ENCODE data around the gene ADIPOR2.

The ADIPOR2 gene

GRCh38 chr12:1800401-1801302 is 109.8 kb downstream of the ADIPOR2 start:
- no peak for DNase-seq

DNA sequence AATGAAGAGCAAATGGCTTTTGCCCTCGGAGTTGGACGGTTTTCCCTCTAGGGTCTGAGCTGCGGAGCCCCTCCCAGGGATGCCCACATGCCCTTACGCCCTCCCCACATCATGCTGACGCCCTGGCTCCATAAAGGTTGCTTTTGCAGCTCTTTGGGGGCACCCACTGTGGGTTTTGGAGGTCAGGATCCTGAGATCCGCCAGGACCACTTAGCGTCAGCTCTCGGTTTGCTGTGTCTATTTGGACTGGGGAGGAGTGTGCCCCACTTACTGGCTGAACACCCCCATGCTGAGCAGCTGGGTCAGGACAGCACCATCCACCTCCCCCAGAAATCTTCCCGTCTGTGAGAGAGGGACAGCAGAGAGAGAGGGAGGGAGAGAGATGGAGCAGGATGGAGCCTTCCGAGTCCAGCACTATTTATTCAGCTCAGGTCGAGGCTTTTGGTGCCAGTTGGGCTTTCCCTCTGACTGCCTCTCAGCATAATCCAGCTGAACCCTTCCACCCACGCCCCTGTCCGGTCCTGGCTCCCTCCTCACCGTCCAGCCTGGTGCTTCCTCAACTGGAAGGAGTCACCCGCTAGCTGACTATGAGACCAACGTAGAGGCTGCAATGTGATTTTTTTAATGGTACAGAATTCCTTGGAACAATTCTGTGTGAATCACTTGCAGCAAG is 110.6 kb downstream of the ADIPOR2 start:
- DNase-seq: no peak

GRCh38 chr12:1803736-1804135 is 112.9 kb downstream of the ADIPOR2 start:
- DNase-seq: no peak

GRCh38 chr12:1804545-1805332 is 113.9 kb downstream of the ADIPOR2 start:
- DNase-seq: peak; percentile 77

- no peak for DNase-seq
These were observed 114.7 kb downstream of the ADIPOR2 start for GRCh38 chr12:1805441-1806081.

- DNase-seq: no peak
These were observed 115.6 kb downstream of the ADIPOR2 start for GRCh38 chr12:1806301-1807086.

DNA sequence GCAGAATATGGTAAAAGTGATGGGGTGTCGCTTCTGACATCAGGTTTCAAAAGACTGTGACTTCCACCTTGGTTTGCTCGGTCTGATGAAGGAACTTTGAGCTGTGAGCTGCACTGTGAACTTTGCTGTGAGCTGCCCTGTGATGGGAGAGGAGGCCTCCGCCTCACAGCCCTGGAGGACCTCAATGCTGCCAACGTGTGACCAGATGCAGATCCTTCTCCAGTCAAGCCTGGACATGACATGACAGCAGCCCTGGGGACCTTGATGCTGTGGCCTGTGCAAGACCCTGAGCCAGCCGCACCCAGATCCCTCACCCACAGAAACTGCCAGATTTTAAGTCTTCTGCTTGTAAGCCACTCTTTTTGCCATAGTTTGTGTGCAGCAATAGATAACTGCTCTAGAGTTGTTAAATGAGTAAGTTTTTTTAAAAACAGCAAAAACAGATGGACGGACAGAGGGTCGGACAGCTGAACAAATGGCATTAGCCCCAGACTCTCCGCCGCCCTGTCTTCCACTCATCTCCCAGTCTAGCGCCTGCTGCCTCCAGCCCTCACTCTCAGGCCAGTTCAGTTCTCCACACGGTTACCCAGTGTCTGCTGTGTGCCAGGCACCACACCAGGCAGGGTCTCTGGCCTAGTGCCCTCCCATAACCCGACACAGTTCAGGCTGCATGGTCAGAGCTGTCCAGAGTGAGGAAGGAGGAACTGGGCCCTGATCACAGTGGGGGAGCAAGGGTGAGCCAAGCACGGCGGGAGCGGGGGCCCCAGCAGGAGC is 116.4 kb downstream of the ADIPOR2 start:
- DNase-seq: no peak

- no peak for DNase-seq
These were observed 117.3 kb downstream of the ADIPOR2 start for GRCh38 chr12:1808036-1808797.

DNA sequence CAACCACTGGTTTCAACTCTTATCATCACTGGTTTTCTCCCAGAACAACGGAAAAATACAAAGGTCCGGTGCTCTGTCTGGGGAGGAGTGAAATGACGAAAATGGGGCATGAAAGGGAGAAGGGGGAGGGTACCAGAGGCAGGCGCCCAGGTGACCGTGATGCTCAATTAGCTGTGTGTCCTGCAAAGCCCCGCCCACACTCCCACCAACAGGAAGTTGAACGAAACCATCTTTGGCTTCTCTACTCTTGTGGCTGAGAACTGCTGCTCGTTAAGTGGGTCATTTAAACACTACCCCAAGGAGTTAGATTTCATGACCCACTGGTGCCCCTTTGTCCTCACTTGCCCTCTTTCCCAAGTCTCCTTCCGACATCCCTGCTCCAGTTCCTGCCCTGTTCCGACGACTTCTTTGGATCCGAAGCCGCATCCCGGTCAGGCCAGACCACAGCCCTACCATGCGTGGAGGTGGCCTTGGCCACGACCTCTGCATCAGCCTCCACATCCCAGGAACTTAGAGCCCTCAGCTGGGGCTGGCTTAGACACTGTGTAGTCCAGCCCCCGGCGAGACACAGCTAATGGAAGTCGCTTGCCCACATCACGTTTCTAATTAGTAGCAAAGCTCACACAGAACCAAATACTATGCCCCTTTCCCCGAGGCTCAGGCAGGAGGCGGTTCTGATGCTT is 118.1 kb downstream of the ADIPOR2 start:
- no peak for DNase-seq

GRCh38 chr12:1809591-1810190 is 118.8 kb downstream of the ADIPOR2 start:
- DNase-seq: no peak

DNA sequence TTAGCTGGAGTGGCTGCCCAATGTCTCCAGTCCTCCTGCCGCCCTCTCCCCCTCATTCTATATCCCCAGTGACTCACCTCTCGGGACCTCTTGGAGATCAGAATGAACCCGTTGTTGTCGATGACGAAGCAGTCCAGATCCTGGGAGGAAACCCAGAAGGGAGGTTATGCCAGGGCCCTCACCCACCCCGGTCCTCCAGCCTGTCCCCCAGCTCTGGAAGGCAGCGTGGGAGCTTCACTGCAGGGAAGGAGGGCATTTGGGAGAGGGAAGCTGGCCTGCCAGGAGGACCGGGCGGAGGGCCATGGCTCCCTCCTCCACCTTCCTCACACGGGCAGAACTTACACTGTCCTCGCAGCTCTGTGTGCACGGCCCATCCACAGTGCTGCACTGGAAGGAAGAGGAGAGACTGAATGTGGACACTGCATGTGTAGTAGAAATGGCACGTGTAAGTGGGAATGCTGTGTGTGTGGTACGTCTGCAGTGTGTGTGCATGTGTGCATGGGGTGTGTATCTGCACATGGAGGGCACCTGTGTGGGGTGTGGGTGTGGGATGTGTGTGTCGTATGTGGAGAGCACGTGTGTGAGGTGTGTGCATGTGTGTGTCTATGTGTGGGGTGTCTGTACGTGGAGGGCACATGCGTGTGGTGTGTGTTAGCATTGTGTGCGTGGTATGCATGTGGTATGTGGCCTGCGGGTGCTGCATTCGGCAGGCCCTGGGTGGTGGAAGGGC is 119.5 kb downstream of the ADIPOR2 start:
- no peak for DNase-seq

- no peak for DNase-seq
These were observed 120.0 kb downstream of the ADIPOR2 start for GRCh38 chr12:1810931-1811280.

- no peak for DNase-seq
These were observed 120.5 kb downstream of the ADIPOR2 start for GRCh38 chr12:1811281-1811947.

DNA sequence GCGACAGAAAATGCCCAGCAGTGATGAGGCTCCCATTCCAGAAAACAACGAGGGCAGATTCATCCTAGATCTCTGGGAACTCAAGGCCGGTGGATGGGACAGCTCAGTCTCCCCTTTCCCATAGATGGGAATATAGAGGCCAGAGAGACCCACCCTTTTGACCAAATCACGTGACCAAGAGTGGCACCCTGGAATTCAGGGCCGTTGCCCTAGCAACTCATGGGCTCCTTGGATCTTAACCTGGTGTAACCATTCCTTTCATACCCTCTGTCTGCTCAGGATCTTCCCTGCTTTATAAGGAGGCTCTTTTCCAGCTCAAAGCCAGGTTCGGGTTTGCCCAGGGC is 121.0 kb downstream of the ADIPOR2 start:
- DNase-seq: no peak

- no peak for DNase-seq
These were observed 121.9 kb downstream of the ADIPOR2 start for GRCh38 chr12:1812650-1813302.

DNA sequence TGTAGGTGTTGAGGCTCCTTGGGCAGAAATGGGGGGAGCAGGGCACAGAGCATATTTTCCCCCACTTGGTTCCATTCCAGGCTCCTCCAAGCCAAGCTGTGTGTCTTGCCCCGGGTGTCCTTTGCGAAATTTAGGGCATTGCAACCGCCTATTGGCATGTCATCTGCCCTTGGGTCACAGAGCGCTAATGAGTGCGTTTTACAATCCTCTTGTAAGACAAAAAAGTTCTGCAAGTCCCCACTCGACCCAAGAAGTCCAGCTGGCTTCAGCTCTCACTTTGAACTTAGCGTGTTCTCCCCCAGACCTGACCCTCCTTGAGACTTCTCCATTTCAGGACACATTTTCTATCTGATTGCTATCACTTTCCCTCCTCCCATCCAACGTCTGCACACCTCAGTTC is 123.4 kb downstream of the ADIPOR2 start:
- DNase-seq: no peak

DNA sequence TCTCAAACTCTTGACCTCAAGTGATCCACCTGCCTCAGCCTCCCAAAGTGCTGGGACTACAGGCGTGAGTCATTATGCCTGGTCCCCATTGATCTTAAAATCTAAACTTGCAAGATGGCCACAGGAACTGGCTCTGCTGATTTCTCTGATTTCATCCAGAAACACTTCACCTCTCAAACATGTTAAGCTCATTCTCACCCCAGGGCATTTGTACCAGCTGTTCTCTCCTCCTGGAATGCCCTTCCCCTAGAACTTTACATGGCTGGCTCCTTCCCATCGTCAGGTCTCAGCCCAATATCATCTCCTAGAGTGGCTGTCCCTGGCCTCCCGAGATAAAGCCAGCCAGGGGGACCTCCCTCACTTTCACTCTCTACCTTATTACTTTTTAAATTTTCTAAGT is 124.2 kb downstream of the ADIPOR2 start:
- DNase-seq: no peak

All from effector CD8-positive, alpha-beta T cell (primary cell).